ENCODE measurements around the gene UROD.

Gene UROD

DNA sequence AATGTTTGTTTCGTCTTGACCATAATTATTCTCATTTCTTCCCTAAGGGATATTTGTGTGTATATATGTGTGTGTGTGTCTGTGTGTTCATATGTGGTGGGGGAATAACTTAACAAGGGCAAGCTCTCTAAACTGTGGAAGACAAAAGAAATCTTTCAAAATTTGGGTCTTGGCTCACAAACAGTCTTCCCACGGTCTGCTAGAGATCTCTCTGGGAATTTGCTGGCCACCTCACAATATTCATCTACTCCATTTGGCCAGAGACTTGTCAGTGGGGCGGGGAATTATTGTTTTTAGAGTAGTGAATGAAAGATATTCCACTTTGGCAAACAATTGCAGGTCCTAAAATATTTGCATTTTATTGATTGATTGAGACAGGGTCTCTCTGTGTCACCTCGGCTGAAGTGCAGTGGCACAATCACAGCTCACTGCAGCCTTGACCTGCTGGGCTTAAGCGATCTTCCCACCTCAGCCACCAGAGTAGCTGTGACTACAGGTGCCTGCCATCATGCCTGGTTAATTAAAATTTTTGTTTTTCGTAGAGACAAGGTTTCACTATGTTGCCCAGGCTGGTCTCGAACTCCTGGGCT is 17.6 kb upstream of the UROD start:
- TF ChIP-seq REST (IDR thresholded peaks at IDR 0.05; ENCODE audit: insufficient read depth in 1 of 2, low read depth in 2 of 2, low read length in 2 of 2) (no peak), SIN3A (IDR thresholded peaks at IDR 0.05; ENCODE audit: borderline replicate concordance, insufficient read depth, low read length) (no peak), POLR2AphosphoS5 (IDR thresholded peaks at IDR 0.05; ENCODE audit: low read depth, low read length) (no peak), FOXP2 (optimal IDR thresholded peaks at IDR 0.05; ENCODE audit: borderline replicate concordance, extremely low read depth, extremely low read length, insufficient read depth) (no peak), TAF1 (IDR thresholded peaks at IDR 0.05; ENCODE audit: borderline replicate concordance, insufficient read depth, low read length) (no peak)

- TF ChIP-seq POLR2AphosphoS5 (IDR thresholded peaks at IDR 0.05; ENCODE audit: low read depth, low read length) (no peak), TAF1 (IDR thresholded peaks at IDR 0.05; ENCODE audit: borderline replicate concordance, insufficient read depth, low read length) (no peak), REST (IDR thresholded peaks at IDR 0.05; ENCODE audit: insufficient read depth in 1 of 2, low read depth in 2 of 2, low read length in 2 of 2) (no peak), SIN3A (IDR thresholded peaks at IDR 0.05; ENCODE audit: borderline replicate concordance, insufficient read depth, low read length) (no peak), FOXP2 (optimal IDR thresholded peaks at IDR 0.05; ENCODE audit: borderline replicate concordance, extremely low read depth, extremely low read length, insufficient read depth) (no peak)
These were observed 16.4 kb upstream of the UROD start for GRCh38 chr1:44995467-44996238.

DNA sequence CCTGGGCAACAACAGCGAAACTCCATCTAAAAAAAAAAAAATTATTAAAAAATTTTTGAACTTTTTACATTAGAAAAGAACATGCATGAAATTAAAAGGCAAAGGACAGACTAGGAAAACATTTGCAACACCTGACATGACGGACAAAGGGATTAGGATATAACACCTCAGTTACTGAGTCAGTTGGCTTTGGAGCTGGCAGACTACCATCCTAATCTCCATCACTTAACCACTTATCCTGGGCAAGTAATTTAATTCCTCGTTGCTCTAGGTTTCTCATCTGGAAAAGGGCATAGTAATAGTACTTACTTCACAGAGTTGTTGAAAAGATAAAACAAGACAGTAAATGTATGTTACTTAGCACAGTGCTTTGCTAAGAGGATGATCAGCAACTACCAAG is 12.8 kb upstream of the UROD start:
- no peak for TF ChIP-seq FOXP2 (optimal IDR thresholded peaks at IDR 0.05; ENCODE audit: borderline replicate concordance, extremely low read depth, extremely low read length, insufficient read depth)
- no peak for TF ChIP-seq REST (IDR thresholded peaks at IDR 0.05; ENCODE audit: insufficient read depth in 1 of 2, low read depth in 2 of 2, low read length in 2 of 2)
- no peak for TF ChIP-seq SIN3A (IDR thresholded peaks at IDR 0.05; ENCODE audit: borderline replicate concordance, insufficient read depth, low read length)
- TF ChIP-seq TAF1 (IDR thresholded peaks at IDR 0.05; ENCODE audit: borderline replicate concordance, insufficient read depth, low read length), result no peak
- TF ChIP-seq POLR2AphosphoS5 (IDR thresholded peaks at IDR 0.05; ENCODE audit: low read depth, low read length), result no peak

GRCh38 chr1:45001011-45001481 is 11.0 kb upstream of the UROD start:
- no peak for TF ChIP-seq POLR2AphosphoS5 (IDR thresholded peaks at IDR 0.05; ENCODE audit: low read depth, low read length)
- no peak for TF ChIP-seq REST (IDR thresholded peaks at IDR 0.05; ENCODE audit: insufficient read depth in 1 of 2, low read depth in 2 of 2, low read length in 2 of 2)
- no peak for TF ChIP-seq FOXP2 (optimal IDR thresholded peaks at IDR 0.05; ENCODE audit: borderline replicate concordance, extremely low read depth, extremely low read length, insufficient read depth)
- TF ChIP-seq SIN3A (IDR thresholded peaks at IDR 0.05; ENCODE audit: borderline replicate concordance, insufficient read depth, low read length), result no peak
- TF ChIP-seq TAF1 (IDR thresholded peaks at IDR 0.05; ENCODE audit: borderline replicate concordance, insufficient read depth, low read length), result no peak
